CD14-positive monocyte (primary cell): ENCODE data around the gene USP11. TPM values are rescaled to one million over a fixed set of nuclear protein-coding genes. Genes with fewer than 3 reads are reported as not detected.
"Not testable (repeated sequence)": the region's sequence is repeated elsewhere in the genome, so short reads cannot be mapped to it uniquely, and the experiment has no call there.

Source experiments
- DNase-seq, 3 donors: peaks; one replicate each; pipeline ENCODE4 v3.0.0-alpha.2; 2011 to 2022
- H2AFZ ChIP-seq: 2 replicates; pipeline ENCODE4 v1.6.0; 2012; ENCODE audit warnings: mild to moderate bottlenecking, low read depth, low read length, inconsistent platforms; ENCODE audit not compliant: insufficient read depth, poor library complexity, severe bottlenecking
- H3K27ac ChIP-seq, 2 donors: 1 replicate in 1 of 2; 2 replicates in 1 of 2; pipeline ENCODE4 v1.5.1; 2012 to 2013; ENCODE audit warnings: low read length in 2 of 2, control low read depth in 1 of 2, inconsistent platforms in 1 of 2, low read depth in 1 of 2, mild to moderate bottlenecking in 1 of 2
- H3K27me3 ChIP-seq, 2 donors: one replicate each; pipeline versions ENCODE4 v1.6.0 to v1.6.1; 2011 to 2013; ENCODE audit warnings: low read length in 2 of 2; ENCODE audit not compliant: control insufficient read depth in 2 of 2, insufficient read depth in 2 of 2
- H3K36me3 ChIP-seq, 2 donors: replicated peaks in 1 of 2; 1 replicate in 1 of 2; 2 replicates in 1 of 2; pipeline versions ENCODE4 v1.5.1 to v1.6.1; 2012 to 2013; ENCODE audit warnings: low read length in 2 of 2, control low read depth in 1 of 2, inconsistent platforms in 1 of 2, mild to moderate bottlenecking in 1 of 2; ENCODE audit not compliant: insufficient read depth in 2 of 2, control insufficient read depth in 1 of 2
- H3K4me1 ChIP-seq, 2 donors: 1 replicate in 1 of 2; 2 replicates in 1 of 2; pipeline versions ENCODE4 v1.5.1 to v1.6.1; 2012 to 2013; ENCODE audit warnings: low read length in 2 of 2, control low read depth in 1 of 2, inconsistent platforms in 1 of 2, mild to moderate bottlenecking in 1 of 2, moderate library complexity in 1 of 2; ENCODE audit not compliant: insufficient read depth in 2 of 2, control insufficient read depth in 1 of 2
- H3K4me2 ChIP-seq: replicated peaks from 2 replicates; pipeline ENCODE3; 2012; ENCODE audit warnings: low read length, moderate library complexity, mild to moderate bottlenecking; ENCODE audit not compliant: poor library complexity, severe bottlenecking; ENCODE audit errors: extremely low read depth
- H3K4me3 ChIP-seq, 3 experiments: fragments of 200-600 bp in 1 of 3; sonication (generic) in 1 of 3; replicated peaks in 1 of 3; 1 replicate in 2 of 3; 2 replicates in 1 of 3; pipeline ENCODE4 v1.5.1; 2011 to 2013; ENCODE audit warnings: low read length in 3 of 3, mild to moderate bottlenecking in 3 of 3, control low read depth in 2 of 3, low read depth in 2 of 3, inconsistent platforms in 1 of 3, moderate library complexity in 1 of 3
- H3K79me2 ChIP-seq: 2 replicates; pipeline ENCODE4 v1.6.0; 2012; ENCODE audit warnings: mild to moderate bottlenecking, control low read depth, inconsistent platforms, low read length, moderate library complexity; ENCODE audit not compliant: insufficient read depth
- H3K9ac ChIP-seq: 2 replicates; pipeline ENCODE4 v1.6.0; 2017; ENCODE audit warnings: low read length, mild to moderate bottlenecking; ENCODE audit not compliant: insufficient read depth, poor library complexity, severe bottlenecking
- H3K9me3 ChIP-seq, 2 donors: replicated peaks in 1 of 2; 1 replicate in 1 of 2; 2 replicates in 1 of 2; pipeline versions ENCODE4 v1.5.1 to v1.6.1; 2012 to 2013; ENCODE audit warnings: low read length in 2 of 2, control low read depth in 1 of 2; ENCODE audit not compliant: control insufficient read depth in 1 of 2, insufficient read depth in 1 of 2
- H4K20me1 ChIP-seq: 2 replicates; pipeline ENCODE4 v1.6.0; 2012; ENCODE audit warnings: mild to moderate bottlenecking, low read length, control low read depth, moderate library complexity; ENCODE audit not compliant: insufficient read depth
- H3K27ac Mint-ChIP-seq, 7 donors: one replicate each; pipeline ENCODE4 v1.8.0; 2020; ENCODE audit warnings: mild to moderate bottlenecking in 7 of 7, mixed read lengths in 7 of 7, moderate library complexity in 6 of 7, inconsistent platforms in 2 of 7
- H3K27me3 Mint-ChIP-seq, 3 donors: one replicate each; pipeline ENCODE4 v1.8.0; 2021 to 2022; ENCODE audit warnings: low read depth in 3 of 3, mild to moderate bottlenecking in 3 of 3, mixed read lengths in 3 of 3, moderate library complexity in 3 of 3, inconsistent platforms in 1 of 3
- H3K36me3 Mint-ChIP-seq, 2 donors: one replicate each; pipeline ENCODE4 v1.8.0; 2020; ENCODE audit warnings: mixed read lengths in 2 of 2, inconsistent platforms in 1 of 2, mild to moderate bottlenecking in 1 of 2
- H3K4me1 Mint-ChIP-seq: one replicate; pipeline ENCODE4 v1.8.0; 2020; ENCODE audit warnings: mild to moderate bottlenecking, mixed read lengths
- H3K4me3 Mint-ChIP-seq, 2 donors: one replicate each; pipeline ENCODE4 v1.8.0; 2020; ENCODE audit warnings: mild to moderate bottlenecking in 2 of 2, mixed read lengths in 2 of 2, moderate library complexity in 1 of 2
- H3K9me3 Mint-ChIP-seq, 7 donors: one replicate each; pipeline ENCODE4 v1.8.0; 2020 to 2022; ENCODE audit warnings: mixed read lengths in 7 of 7, mild to moderate bottlenecking in 6 of 7, moderate library complexity in 6 of 7, inconsistent platforms in 2 of 7
- CTCF ChIP-seq: fragments of 200-600 bp; IDR thresholded peaks from one replicate; pipeline ENCODE4 v1.8.0; 2022; ENCODE audit warnings: antibody characterized with exemption, mild to moderate bottlenecking
- WGBS: methylation state at CpG from one replicate; pipeline ENCODE4 v1.1.5; 2013; ENCODE audit warnings: missing lambda C conversion rate; ENCODE audit not compliant: insufficient coverage; 5-methylcytosine and 5-hydroxymethylcytosine counted together
- intact Hi-C, 2 donors: fragments of 100-400 bp; cut with micrococcal nuclease; formaldehyde crosslinking; loops; one replicate each; pipeline versions ENCODE4 v1.15.0 to v1.15.1; 2023
- polyA plus RNA-seq, 3 donors: library from polyadenylated mRNA; depleted of rRNA in 1 of 3; unstranded in 2 of 3; stranded (reverse) in 1 of 3; fragments of 300-500 nt in 2 of 3; fragments of >200 nt in 1 of 3; fragmentation: Illumina TruSeq in 2 of 3; gene quantifications; 1 replicate in 2 of 3; 2 replicates in 1 of 3; pipeline ENCODE4 v1.2.3, GENCODE V29; 2012 to 2021

The USP11 gene
- polyA plus RNA-seq, 3 donors = 6.7 to 9.7 (median 8.8) TPM

GRCh38 chrX:47278691-47279090, 45.9 kb downstream of the USP11 start:
- no peaks in the 10 kb centered on the region for H3K79me2 ChIP-seq
- no peak overlapping the region for H3K9ac ChIP-seq
- Mint-ChIP-seq H3K9me3 (peaks cover 0 to 9% (median 0%) of the 10 kb centered on the region in 7 donors), H3K4me3 (no peak overlapping the region), H3K4me1 (no peaks in the 10 kb centered on the region), H3K36me3 (no peaks in the 10 kb centered on the region), H3K27ac (no peak overlapping the region), H3K27me3 (peaks cover 0 to 50% (median 0%) of the 10 kb centered on the region in 3 donors)
- no peaks in the 10 kb centered on the region for H4K20me1 ChIP-seq
- no peaks in the 10 kb centered on the region for H3K4me1 ChIP-seq
- H2AFZ ChIP-seq = no peak overlapping the region
- no CpG with 5 or more reads among the region's 2 CpGs for WGBS
- no peak for TF ChIP-seq CTCF
- no peak overlapping the region for H3K4me3 ChIP-seq
- no peak overlapping the region for H3K27ac ChIP-seq
- no peak overlapping the region for H3K4me2 ChIP-seq
- intact Hi-C loops = no loop called here
- H3K36me3 ChIP-seq = no peaks in the 10 kb centered on the region
- DNase-seq = no peak
- H3K27me3 ChIP-seq = no peaks in the 10 kb centered on the region
- H3K9me3 ChIP-seq = no peaks in the 10 kb centered on the region

GRCh38 chrX:47283015-47283771, 50.4 kb downstream of the USP11 start:
- H3K9ac ChIP-seq = no peak overlapping the region
- H3K4me2 ChIP-seq = no peak overlapping the region
- H3K27me3 Mint-ChIP-seq = peaks cover 0 to 25% (median 2%) of the 10 kb centered on the region in 3 donors
- H3K4me1 Mint-ChIP-seq = no peaks in the 10 kb centered on the region
- H3K4me3 ChIP-seq = no peak overlapping the region
- H3K36me3 Mint-ChIP-seq = no peaks in the 10 kb centered on the region
- no peaks in the 10 kb centered on the region for H3K79me2 ChIP-seq
- H4K20me1 ChIP-seq = no peaks in the 10 kb centered on the region
- H3K36me3 ChIP-seq = no peaks in the 10 kb centered on the region
- intact Hi-C loops = no loop called here
- no peak overlapping the region for H3K27ac ChIP-seq
- no peak for TF ChIP-seq CTCF
- no peak overlapping the region for H2AFZ ChIP-seq
- no peaks in the 10 kb centered on the region for H3K9me3 ChIP-seq
- H3K4me1 ChIP-seq = no peaks in the 10 kb centered on the region
- peaks cover 0 to 9% (median 0%) of the 10 kb centered on the region in 7 donors for H3K9me3 Mint-ChIP-seq
- DNase-seq = no peak
- WGBS = 82% methylated on average over 7 of the region's 18 CpGs
- no peak overlapping the region for H3K4me3 Mint-ChIP-seq
- H3K27ac Mint-ChIP-seq = no peak overlapping the region
- H3K27me3 ChIP-seq = peaks cover 0 to 10% of the 10 kb centered on the region in 2 donors

DNA sequence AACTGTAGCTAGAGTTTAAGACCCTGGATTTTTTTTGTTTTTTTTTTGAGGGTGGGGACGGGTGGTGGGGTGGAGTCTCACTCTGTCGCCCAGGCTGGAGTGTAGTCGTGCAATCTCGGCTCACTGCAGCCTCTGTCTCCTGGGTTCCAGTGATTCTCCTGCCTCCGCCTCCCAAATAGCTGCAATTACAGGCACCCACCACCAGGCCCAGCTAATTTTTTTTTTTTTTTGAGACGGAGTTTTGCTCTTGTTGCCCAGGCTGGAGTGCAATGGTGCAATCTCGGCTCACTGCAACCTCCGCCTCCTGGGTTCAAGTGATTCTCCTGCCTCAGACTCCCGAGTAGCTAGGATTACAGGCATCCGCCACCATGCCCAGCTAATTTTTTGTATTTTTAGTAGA, 51.8 kb downstream of the USP11 start:
- H2AFZ ChIP-seq, H4K20me1 ChIP-seq, H3K79me2 ChIP-seq, H3K36me3 Mint-ChIP-seq, H3K27ac ChIP-seq, H3K9me3 Mint-ChIP-seq, H3K4me1 ChIP-seq, H3K9ac ChIP-seq, H3K4me2 ChIP-seq, H3K36me3 ChIP-seq, H3K4me1 Mint-ChIP-seq, H3K9me3 ChIP-seq, H3K4me3 Mint-ChIP-seq, H3K27ac Mint-ChIP-seq, H3K4me3 ChIP-seq, DNase-seq, intact Hi-C loops: not testable (repeated sequence)
- peaks cover 0 to 20% (median 2%) of the 10 kb centered on the region in 3 donors for H3K27me3 Mint-ChIP-seq
- H3K27me3 ChIP-seq = peaks cover 0 to 19% of the 10 kb centered on the region in 2 donors
- no CpG with 5 or more reads among the region's 10 CpGs for WGBS
